Adrenal gland (tissue), 5 donors: ENCODE measurements around the gene EHD4.

Experiments used
- CTCF ChIP-seq, 6 experiments: fragments of 450-650 bp in 4 of 6; fragments of 200-600 bp in 2 of 6; sonication (generic) in 1 of 6; IDR thresholded peaks; 1 replicate in 5 of 6; 2 replicates in 1 of 6; pipeline versions ENCODE4 v1.5.1 to v1.8.0; 2016 to 2021; ENCODE audit warnings: antibody characterized with exemption in 6 of 6, mild to moderate bottlenecking in 2 of 6, moderate library complexity in 1 of 6
- POLR2A ChIP-seq, 2 donors: fragments of 450-650 bp; IDR thresholded peaks; one replicate each; pipeline ENCODE4 v1.6.1; 2017; ENCODE audit warnings: antibody characterized with exemption in 2 of 2, mild to moderate bottlenecking in 2 of 2, moderate library complexity in 1 of 2
- donor health status: DM: no; HTN: no; CAD: no.

DNA sequence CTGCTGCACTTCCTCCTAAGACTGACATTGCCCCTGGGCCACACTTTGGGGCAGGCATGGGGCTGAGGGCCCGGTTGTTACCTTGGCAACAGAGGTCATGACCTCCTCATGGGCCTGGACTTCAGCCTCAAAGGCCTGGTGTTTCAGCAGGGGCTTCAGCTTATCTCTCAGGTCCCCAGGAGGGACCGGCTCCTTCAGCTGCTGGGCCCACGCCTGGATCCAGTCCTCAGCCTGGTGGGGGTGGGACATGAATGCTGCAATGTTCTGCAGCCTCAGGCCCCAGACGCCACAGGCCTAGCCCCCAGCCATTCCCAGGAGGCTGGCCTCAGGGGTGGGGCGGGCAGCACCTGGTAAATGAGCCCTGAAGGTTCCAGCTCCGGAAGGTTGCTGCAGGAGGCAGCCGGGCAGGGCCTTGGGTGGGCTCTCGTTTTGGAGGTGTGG, 106.1 kb downstream of the EHD4 start:
- TF ChIP-seq CTCF (IDR thresholded peaks at IDR 0.05) (no peak), POLR2A (IDR thresholded peaks at IDR 0.05) (no peak)
